Keratinocyte (primary cell): ENCODE measurements around the gene SLFNL1. TPM values are rescaled to one million over a fixed set of nuclear protein-coding genes. Genes with fewer than 3 reads are reported as not detected.

Experiments
- DNase-seq: peaks from one replicate; pipeline ENCODE4 v3.0.0-alpha.2; 2011; ENCODE audit warnings: low read depth, missing footprints, low spot score
- FAIRE-seq: peaks from 2 replicates; lab custom pipeline; 2011; peaks lifted over from hg19 to GRCh38; lab: Jason Lieb, UNC
- H2AFZ ChIP-seq: 2 replicates; pipeline ENCODE4 v1.6.0; 2012; ENCODE audit warnings: low read length, control low read depth, inconsistent platforms; ENCODE audit not compliant: control insufficient read depth
- H3K27ac ChIP-seq: 2 replicates; pipeline ENCODE4 v1.5.1; 2011; ENCODE audit warnings: low read length; ENCODE audit not compliant: control insufficient read depth, insufficient read depth
- H3K27me3 ChIP-seq: 3 replicates; pipeline ENCODE4 v1.6.0; 2011; ENCODE audit warnings: low read length; ENCODE audit not compliant: control insufficient read depth, insufficient read depth; ENCODE audit errors: extremely low read depth
- H3K36me3 ChIP-seq, 2 experiments: 2 replicates in 1 of 2; 3 replicates in 1 of 2; pipeline ENCODE4 v1.5.1; 2011; ENCODE audit warnings: low read length in 2 of 2, mild to moderate bottlenecking in 1 of 2; ENCODE audit not compliant: control insufficient read depth in 2 of 2, insufficient read depth in 2 of 2; ENCODE audit errors: extremely low read depth in 1 of 2
- H3K4me1 ChIP-seq: 3 replicates; pipeline ENCODE4 v1.5.1; 2011; ENCODE audit warnings: low read length; ENCODE audit not compliant: control insufficient read depth, insufficient read depth; ENCODE audit errors: extremely low read depth
- H3K4me2 ChIP-seq: 3 replicates; pipeline ENCODE4 v1.6.0; 2011; ENCODE audit warnings: low read depth, low read length; ENCODE audit not compliant: control insufficient read depth, insufficient read depth; ENCODE audit errors: extremely low read depth
- H3K4me3 ChIP-seq, 3 experiments: fragments of 200-600 bp in 1 of 3; sonication (generic) in 1 of 3; 2 replicates in 2 of 3; 3 replicates in 1 of 3; pipeline ENCODE4 v1.5.1; 2011 to 2016; ENCODE audit warnings: low read length in 3 of 3, mild to moderate bottlenecking in 3 of 3, control low read depth in 2 of 3, inconsistent platforms in 1 of 3, low read depth in 1 of 3, mixed read lengths in 1 of 3, mixed run types in 1 of 3, moderate library complexity in 1 of 3; ENCODE audit not compliant: control insufficient read depth in 2 of 3, insufficient read depth in 2 of 3; ENCODE audit errors: extremely low read depth in 1 of 3
- H3K79me2 ChIP-seq: 2 replicates; pipeline ENCODE4 v1.6.0; 2012; ENCODE audit warnings: low read length; ENCODE audit not compliant: control insufficient read depth, insufficient read depth
- H3K9ac ChIP-seq: 3 replicates; pipeline ENCODE4 v1.6.0; 2011; ENCODE audit warnings: low read length; ENCODE audit not compliant: control insufficient read depth, insufficient read depth; ENCODE audit errors: extremely low read depth
- H3K9me1 ChIP-seq: 3 replicates; pipeline ENCODE4 v1.6.0; 2011; ENCODE audit warnings: low read length; ENCODE audit not compliant: control insufficient read depth, insufficient read depth; ENCODE audit errors: extremely low read depth
- H3K9me3 ChIP-seq: 2 replicates; pipeline ENCODE4 v1.5.1; 2012; ENCODE audit warnings: low read depth, low read length; ENCODE audit not compliant: control insufficient read depth
- H4K20me1 ChIP-seq: 3 replicates; pipeline ENCODE4 v1.6.0; 2011; ENCODE audit warnings: low read length; ENCODE audit not compliant: control insufficient read depth, insufficient read depth; ENCODE audit errors: extremely low read depth
- EZH2 ChIP-seq: IDR thresholded peaks from one replicate; pipeline ENCODE4 v1.6.1; 2012; ENCODE audit warnings: inconsistent platforms, mild to moderate bottlenecking, low read length, moderate library complexity
- dilution Hi-C: fragments of 300-500 bp; cut with MboI; formaldehyde crosslinking; loops from one replicate; pipeline ENCODE4 v1.7.0; 2020; ENCODE audit warnings: low sequenced_read_pairs; ENCODE audit not compliant: extremely low pct_ligation_motif_present
- polyA plus RNA-seq, 5 experiments: library from polyadenylated mRNA; depleted of rRNA in 3 of 5; stranded (reverse) in 3 of 5; stranded (forward) in 1 of 5; unstranded in 1 of 5; fragments of >200 nt; gene quantifications; 1 replicate in 1 of 5; 2 replicates in 3 of 5; 3 replicates in 1 of 5; pipeline versions ENCODE4 v1.2.1 to v1.2.3, GENCODE V29; 2011 to 2012; ENCODE audit warnings: missing spikeins in 2 of 5, low read depth in 1 of 5, low replicate concordance in 1 of 5
- TF ChIP-seq, protein P1 (sequence below), 3 experiments: IDR thresholded peaks in 1 of 3; conservative IDR thresholded peaks in 1 of 3; optimal IDR thresholded peaks in 1 of 3; 2 replicates in 2 of 3; 3 replicates in 1 of 3; pipeline versions ENCODE3 to v1.5.1; 2011; ENCODE audit warnings: low read length in 3 of 3, mild to moderate bottlenecking in 3 of 3, moderate library complexity in 2 of 3, control low read depth in 1 of 3, inconsistent platforms in 1 of 3; ENCODE audit not compliant: insufficient read depth in 2 of 3; ENCODE audit errors: extremely low read depth in 1 of 3

Gene SLFNL1
- polyA plus RNA-seq, 1 donor (not counting 4 experiments of a cell fraction or from before 2014, with no cell fraction given) = not detected

DNA sequence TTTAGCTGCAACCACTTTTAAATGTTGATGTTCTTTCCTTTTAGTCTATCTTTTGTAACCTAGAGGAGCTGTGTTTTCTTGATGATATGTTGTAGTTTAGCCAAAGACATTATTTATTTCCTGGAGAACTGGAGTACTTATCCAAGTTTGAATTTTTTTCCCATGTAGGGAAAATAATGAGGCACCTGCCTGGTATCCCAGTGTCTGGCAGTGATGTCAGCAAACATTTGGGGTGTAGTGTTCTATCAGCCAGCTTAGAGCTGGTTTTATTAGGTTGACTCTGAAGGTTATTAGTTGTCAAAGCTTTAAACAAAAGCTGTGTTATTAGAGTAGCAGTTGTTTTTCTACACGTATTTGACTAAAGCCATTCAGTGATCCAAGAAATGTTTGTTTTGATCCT lies 38.8 kb downstream of the SLFNL1 start:
- TF ChIP-seq, protein P1, sequence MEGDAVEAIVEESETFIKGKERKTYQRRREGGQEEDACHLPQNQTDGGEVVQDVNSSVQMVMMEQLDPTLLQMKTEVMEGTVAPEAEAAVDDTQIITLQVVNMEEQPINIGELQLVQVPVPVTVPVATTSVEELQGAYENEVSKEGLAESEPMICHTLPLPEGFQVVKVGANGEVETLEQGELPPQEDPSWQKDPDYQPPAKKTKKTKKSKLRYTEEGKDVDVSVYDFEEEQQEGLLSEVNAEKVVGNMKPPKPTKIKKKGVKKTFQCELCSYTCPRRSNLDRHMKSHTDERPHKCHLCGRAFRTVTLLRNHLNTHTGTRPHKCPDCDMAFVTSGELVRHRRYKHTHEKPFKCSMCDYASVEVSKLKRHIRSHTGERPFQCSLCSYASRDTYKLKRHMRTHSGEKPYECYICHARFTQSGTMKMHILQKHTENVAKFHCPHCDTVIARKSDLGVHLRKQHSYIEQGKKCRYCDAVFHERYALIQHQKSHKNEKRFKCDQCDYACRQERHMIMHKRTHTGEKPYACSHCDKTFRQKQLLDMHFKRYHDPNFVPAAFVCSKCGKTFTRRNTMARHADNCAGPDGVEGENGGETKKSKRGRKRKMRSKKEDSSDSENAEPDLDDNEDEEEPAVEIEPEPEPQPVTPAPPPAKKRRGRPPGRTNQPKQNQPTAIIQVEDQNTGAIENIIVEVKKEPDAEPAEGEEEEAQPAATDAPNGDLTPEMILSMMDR (optimal IDR thresholded peaks at IDR 0.05 in 1 of 3, IDR thresholded peaks at IDR 0.05 in 1 of 3, conservative IDR thresholded peaks at IDR 0.05 in 1 of 3; ENCODE audit: extremely low read depth in 1 of 3, insufficient read depth in 2 of 3, low read length in 3 of 3) = no peak
- TF ChIP-seq EZH2 = no peak
- FAIRE-seq (no peak), DNase-seq (no peak)
- H3K9ac ChIP-seq = no peak overlapping the region
- H4K20me1 ChIP-seq = peaks cover 16% of the 10 kb centered on the region
- no peak overlapping the region for H3K4me2 ChIP-seq
- dilution Hi-C loops = no loop called here
- H2AFZ ChIP-seq = no peak overlapping the region
- H3K36me3 ChIP-seq = peaks cover 24 to 52% of the 10 kb centered on the region in 2 experiments
- no peak overlapping the region for H3K27ac ChIP-seq
- H3K27me3 ChIP-seq = no peaks in the 10 kb centered on the region
- H3K4me1 ChIP-seq = peaks cover 38% of the 10 kb centered on the region
- H3K79me2 ChIP-seq = peaks cover 75% of the 10 kb centered on the region
- H3K9me3 ChIP-seq = no peaks in the 10 kb centered on the region
- H3K9me1 ChIP-seq = no peaks in the 10 kb centered on the region
- no peak overlapping the region for H3K4me3 ChIP-seq

DNA sequence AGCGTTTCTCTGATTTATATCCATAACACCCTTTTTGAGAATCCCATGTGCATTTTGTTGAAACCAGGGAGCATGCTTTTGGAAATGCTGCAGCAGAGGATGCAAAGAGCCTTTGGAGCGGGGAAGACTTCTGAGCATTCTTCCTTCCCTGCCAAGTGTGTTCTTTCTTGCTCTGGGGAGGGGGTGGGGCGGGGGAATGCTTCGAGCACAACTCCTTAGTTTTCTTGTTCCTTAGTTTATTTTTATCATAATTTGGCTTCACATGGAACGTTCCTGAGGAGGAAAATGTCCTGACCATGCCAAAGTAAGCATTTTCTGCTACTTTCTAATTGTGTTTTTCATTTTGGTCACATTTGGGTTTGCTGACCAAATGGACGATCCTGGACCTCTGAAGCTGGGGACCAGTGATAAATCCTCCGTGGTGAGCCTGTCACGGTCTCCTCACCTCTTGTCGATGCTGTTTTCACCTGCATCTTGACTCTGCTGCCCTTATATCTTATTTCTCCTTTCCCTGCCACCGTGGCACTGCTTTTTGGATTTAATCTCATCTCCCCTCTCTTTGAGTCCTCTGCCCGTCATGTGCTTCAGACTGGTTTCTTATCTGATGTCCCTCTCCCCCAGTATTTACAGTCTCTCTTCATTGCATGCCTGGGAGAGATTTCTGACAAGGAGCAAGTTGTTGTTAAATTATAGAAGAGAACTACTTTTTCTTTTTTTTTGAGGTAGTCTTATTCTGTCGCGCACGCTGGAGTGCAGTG lies 39.7 kb downstream of the SLFNL1 start:
- FAIRE-seq = no peak
- Histone ChIP-seq H3K27ac (peak overlapping the region; percentile 85), H3K9ac (no peak overlapping the region), H3K4me2 (peak overlapping the region; percentile 99), H4K20me1 (peaks cover 16% of the 10 kb centered on the region), H2AFZ (no peak overlapping the region), H3K9me3 (no peaks in the 10 kb centered on the region), H3K36me3 (peaks cover 16 to 46% of the 10 kb centered on the region in 2 experiments), H3K27me3 (no peaks in the 10 kb centered on the region), H3K4me1 (peaks cover 38% of the 10 kb centered on the region), H3K79me2 (peaks cover 70% of the 10 kb centered on the region), H3K4me3 (peak overlapping the region in 2 of 3 experiments; percentile 87 to 97), H3K9me1 (no peaks in the 10 kb centered on the region)
- dilution Hi-C loops = no loop called here
- TF ChIP-seq, protein P1 (optimal IDR thresholded peaks at IDR 0.05 in 1 of 3, IDR thresholded peaks at IDR 0.05 in 1 of 3, conservative IDR thresholded peaks at IDR 0.05 in 1 of 3; ENCODE audit: extremely low read depth in 1 of 3, insufficient read depth in 2 of 3, low read length in 3 of 3) = no peak
- TF ChIP-seq EZH2 = no peak
- DNase-seq = no peak
